MM.1S (cell line): ENCODE measurements around the gene SH3PXD2A.

ENCODE experiments used
- DNase-seq: peaks from one replicate; pipeline ENCODE4 v3.0.0-alpha.2; 2015
- H2AFZ ChIP-seq: fragments of 300-600 bp; sonication (generic); 2 replicates; pipeline ENCODE4 v1.6.0; 2016; ENCODE audit warnings: antibody characterized with exemption, low read length
- H3F3A ChIP-seq: fragments of 300-600 bp; sonication (generic); 2 replicates; pipeline ENCODE4 v1.6.1; 2016; ENCODE audit warnings: mild to moderate bottlenecking, antibody characterized with exemption, low read length, moderate library complexity, mixed read lengths; ENCODE audit not compliant: insufficient read depth
- H3K27ac ChIP-seq: fragments of 300-600 bp; sonication (generic); 2 replicates; pipeline ENCODE4 v1.5.1; 2016; ENCODE audit warnings: mild to moderate bottlenecking, low read length
- H3K27me3 ChIP-seq: fragments of 300-600 bp; sonication (generic); replicated peaks from 2 replicates; pipeline ENCODE4 v1.6.0; 2016; ENCODE audit warnings: low read length; ENCODE audit not compliant: insufficient read depth
- H3K36me3 ChIP-seq: fragments of 300-600 bp; sonication (generic); replicated peaks from 2 replicates; pipeline ENCODE4 v1.6.1; 2016; ENCODE audit warnings: mild to moderate bottlenecking, low read length, mixed read lengths; ENCODE audit not compliant: insufficient read depth
- H3K4me1 ChIP-seq: fragments of 300-600 bp; sonication (generic); 2 replicates; pipeline ENCODE4 v1.6.1; 2016; ENCODE audit warnings: low read length, mixed read lengths
- H3K4me2 ChIP-seq: fragments of 300-600 bp; sonication (generic); 2 replicates; pipeline ENCODE4 v1.6.0; 2016; ENCODE audit warnings: low read depth, low read length
- H3K4me3 ChIP-seq: fragments of 300-600 bp; sonication (generic); 2 replicates; pipeline ENCODE4 v1.5.1; 2016; ENCODE audit warnings: low read length, mixed read lengths
- H3K79me2 ChIP-seq: fragments of 300-600 bp; sonication (generic); 2 replicates; pipeline ENCODE4 v1.6.1; 2016; ENCODE audit warnings: mixed run types, low read length, mixed read lengths
- H3K9ac ChIP-seq: fragments of 300-600 bp; sonication (generic); 2 replicates; pipeline ENCODE4 v1.6.1; 2016; ENCODE audit warnings: low read length, mixed read lengths
- H3K9me2 ChIP-seq: fragments of 300-600 bp; sonication (generic); replicated peaks from 2 replicates; pipeline ENCODE4 v1.6.1; 2016; ENCODE audit warnings: mild to moderate bottlenecking, low read length, mixed read lengths; ENCODE audit not compliant: insufficient read depth
- H3K9me3 ChIP-seq: fragments of 300-600 bp; sonication (generic); replicated peaks from 2 replicates; pipeline ENCODE4 v1.6.1; 2016; ENCODE audit warnings: mild to moderate bottlenecking, low read length, mixed read lengths; ENCODE audit not compliant: insufficient read depth
- H4K20me1 ChIP-seq: fragments of 300-600 bp; sonication (generic); 2 replicates; pipeline ENCODE4 v1.6.1; 2016; ENCODE audit warnings: mild to moderate bottlenecking, low read length, moderate library complexity, mixed read lengths; ENCODE audit not compliant: insufficient read depth
- CTCF ChIP-seq: fragments of 300-600 bp; sonication (generic); IDR thresholded peaks from 2 replicates; pipeline ENCODE4 v1.5.1; 2016; ENCODE audit warnings: antibody characterized with exemption, low read length, mixed read lengths
- EZH2 ChIP-seq: fragments of 300-600 bp; sonication (generic); optimal IDR thresholded peaks from 2 replicates; pipeline ENCODE3; 2017; ENCODE audit warnings: low read depth, mild to moderate bottlenecking, antibody characterized with exemption, low read length, mixed read lengths
- EZH2phosphoT487 ChIP-seq: fragments of 300-600 bp; sonication (generic); IDR thresholded peaks from 2 replicates; pipeline ENCODE4 v1.6.1; 2018; ENCODE audit warnings: antibody characterized with exemption, low read length

Gene SH3PXD2A

GRCh38 chr10:103696094-103696410, 159.3 kb downstream of the SH3PXD2A start:
- H3K27me3 ChIP-seq: no peaks in the 10 kb centered on the region
- no peaks in the 10 kb centered on the region for H3F3A ChIP-seq
- 0 out of 2 replicates have a peak overlapping the region, but pooled peaks have one; percentile 4 for H3K9ac ChIP-seq
- no peaks in the 10 kb centered on the region for H3K9me3 ChIP-seq
- no peak overlapping the region for H3K27ac ChIP-seq
- TF ChIP-seq EZH2phosphoT487: no peak
- TF ChIP-seq CTCF: no peak
- no peak for TF ChIP-seq EZH2
- DNase-seq: no peak
- peaks cover 25% of the 10 kb centered on the region for H3K4me1 ChIP-seq
- no peaks in the 10 kb centered on the region for H3K9me2 ChIP-seq
- peaks cover 13% of the 10 kb centered on the region for H3K79me2 ChIP-seq
- no peaks in the 10 kb centered on the region for H4K20me1 ChIP-seq
- peak overlapping the region; percentile 73; the same call in 1 of the 2 replicates for H3K4me2 ChIP-seq
- H3K36me3 ChIP-seq: no peaks in the 10 kb centered on the region
- no peak overlapping the region for H3K4me3 ChIP-seq
- H2AFZ ChIP-seq: peak overlapping the region; percentile 70

- H3K4me1 ChIP-seq: peaks cover 25% of the 10 kb centered on the region
- no peak overlapping the region for H3K9ac ChIP-seq
- H3K9me3 ChIP-seq: no peaks in the 10 kb centered on the region
- H3K27me3 ChIP-seq: no peaks in the 10 kb centered on the region
- H2AFZ ChIP-seq: peak overlapping the region; percentile 70; the same call in 1 of the 2 replicates
- no peak overlapping the region for H3K4me3 ChIP-seq
- no peaks in the 10 kb centered on the region for H4K20me1 ChIP-seq
- no peak for TF ChIP-seq EZH2phosphoT487
- TF ChIP-seq CTCF: no peak
- TF ChIP-seq EZH2: no peak
- no peak overlapping the region for H3K4me2 ChIP-seq
- no peaks in the 10 kb centered on the region for H3F3A ChIP-seq
- no peaks in the 10 kb centered on the region for H3K36me3 ChIP-seq
- no peak for DNase-seq
- no peaks in the 10 kb centered on the region for H3K9me2 ChIP-seq
- peaks cover 18% of the 10 kb centered on the region for H3K79me2 ChIP-seq
- H3K27ac ChIP-seq: no peak overlapping the region
These were observed 159.8 kb downstream of the SH3PXD2A start for GRCh38 chr10:103695584-103696005.

- H3K4me3 ChIP-seq: peak overlapping the region; percentile 62; the same call in 1 of the 2 replicates
- no peak overlapping the region for H3K9ac ChIP-seq
- H3K79me2 ChIP-seq: peaks cover 27% of the 10 kb centered on the region
These were observed 161.6 kb downstream of the SH3PXD2A start for GRCh38 chr10:103693812-103694205.

More at GRCh38 chr10:103693812-103694205, 161.6 kb downstream of the SH3PXD2A start:
- DNase-seq: no peak
- Histone ChIP-seq H3K9me2 (no peaks in the 10 kb centered on the region), H3K27ac (no peak overlapping the region), H4K20me1 (no peaks in the 10 kb centered on the region), H3K36me3 (no peaks in the 10 kb centered on the region), H3K4me2 (peak overlapping the region; percentile 87; the same call in 1 of the 2 replicates), H3F3A (no peaks in the 10 kb centered on the region), H3K27me3 (no peaks in the 10 kb centered on the region), H3K4me1 (peaks cover 25% of the 10 kb centered on the region), H3K9me3 (no peaks in the 10 kb centered on the region), H2AFZ (peak overlapping the region; percentile 88; the same call in 1 of the 2 replicates)
- TF ChIP-seq EZH2 (no peak), EZH2phosphoT487 (no peak), CTCF (no peak)
